CD14-positive monocyte (primary cell): ENCODE results near the gene EFNA1. TPM values are rescaled to one million over a fixed set of nuclear protein-coding genes. Genes with fewer than 3 reads are reported as not detected.

Experiments used
- DNase-seq, 3 donors: peaks; one replicate each; pipeline ENCODE4 v3.0.0-alpha.2; 2011 to 2022
- H2AFZ ChIP-seq: 2 replicates; pipeline ENCODE4 v1.6.0; 2012; ENCODE audit warnings: mild to moderate bottlenecking, low read depth, low read length, inconsistent platforms; ENCODE audit not compliant: insufficient read depth, poor library complexity, severe bottlenecking
- H3K27ac ChIP-seq, 2 donors: 1 replicate in 1 of 2; 2 replicates in 1 of 2; pipeline ENCODE4 v1.5.1; 2012 to 2013; ENCODE audit warnings: low read length in 2 of 2, control low read depth in 1 of 2, inconsistent platforms in 1 of 2, low read depth in 1 of 2, mild to moderate bottlenecking in 1 of 2
- H3K27me3 ChIP-seq, 2 donors: one replicate each; pipeline versions ENCODE4 v1.6.0 to v1.6.1; 2011 to 2013; ENCODE audit warnings: low read length in 2 of 2; ENCODE audit not compliant: control insufficient read depth in 2 of 2, insufficient read depth in 2 of 2
- H3K36me3 ChIP-seq, 2 donors: replicated peaks in 1 of 2; 1 replicate in 1 of 2; 2 replicates in 1 of 2; pipeline versions ENCODE4 v1.5.1 to v1.6.1; 2012 to 2013; ENCODE audit warnings: low read length in 2 of 2, control low read depth in 1 of 2, inconsistent platforms in 1 of 2, mild to moderate bottlenecking in 1 of 2; ENCODE audit not compliant: insufficient read depth in 2 of 2, control insufficient read depth in 1 of 2
- H3K4me1 ChIP-seq, 2 donors: 1 replicate in 1 of 2; 2 replicates in 1 of 2; pipeline versions ENCODE4 v1.5.1 to v1.6.1; 2012 to 2013; ENCODE audit warnings: low read length in 2 of 2, control low read depth in 1 of 2, inconsistent platforms in 1 of 2, mild to moderate bottlenecking in 1 of 2, moderate library complexity in 1 of 2; ENCODE audit not compliant: insufficient read depth in 2 of 2, control insufficient read depth in 1 of 2
- H3K4me2 ChIP-seq: replicated peaks from 2 replicates; pipeline ENCODE3; 2012; ENCODE audit warnings: low read length, moderate library complexity, mild to moderate bottlenecking; ENCODE audit not compliant: poor library complexity, severe bottlenecking; ENCODE audit errors: extremely low read depth
- H3K4me3 ChIP-seq, 3 experiments: fragments of 200-600 bp in 1 of 3; sonication (generic) in 1 of 3; replicated peaks in 1 of 3; 1 replicate in 2 of 3; 2 replicates in 1 of 3; pipeline ENCODE4 v1.5.1; 2011 to 2013; ENCODE audit warnings: low read length in 3 of 3, mild to moderate bottlenecking in 3 of 3, control low read depth in 2 of 3, low read depth in 2 of 3, inconsistent platforms in 1 of 3, moderate library complexity in 1 of 3
- H3K79me2 ChIP-seq: 2 replicates; pipeline ENCODE4 v1.6.0; 2012; ENCODE audit warnings: mild to moderate bottlenecking, control low read depth, inconsistent platforms, low read length, moderate library complexity; ENCODE audit not compliant: insufficient read depth
- H3K9ac ChIP-seq: 2 replicates; pipeline ENCODE4 v1.6.0; 2017; ENCODE audit warnings: low read length, mild to moderate bottlenecking; ENCODE audit not compliant: insufficient read depth, poor library complexity, severe bottlenecking
- H3K9me3 ChIP-seq, 2 donors: replicated peaks in 1 of 2; 1 replicate in 1 of 2; 2 replicates in 1 of 2; pipeline versions ENCODE4 v1.5.1 to v1.6.1; 2012 to 2013; ENCODE audit warnings: low read length in 2 of 2, control low read depth in 1 of 2; ENCODE audit not compliant: control insufficient read depth in 1 of 2, insufficient read depth in 1 of 2
- H4K20me1 ChIP-seq: 2 replicates; pipeline ENCODE4 v1.6.0; 2012; ENCODE audit warnings: mild to moderate bottlenecking, low read length, control low read depth, moderate library complexity; ENCODE audit not compliant: insufficient read depth
- H3K27ac Mint-ChIP-seq, 7 donors: one replicate each; pipeline ENCODE4 v1.8.0; 2020; ENCODE audit warnings: mild to moderate bottlenecking in 7 of 7, mixed read lengths in 7 of 7, moderate library complexity in 6 of 7, inconsistent platforms in 2 of 7
- H3K27me3 Mint-ChIP-seq, 3 donors: one replicate each; pipeline ENCODE4 v1.8.0; 2021 to 2022; ENCODE audit warnings: low read depth in 3 of 3, mild to moderate bottlenecking in 3 of 3, mixed read lengths in 3 of 3, moderate library complexity in 3 of 3, inconsistent platforms in 1 of 3
- H3K36me3 Mint-ChIP-seq, 2 donors: one replicate each; pipeline ENCODE4 v1.8.0; 2020; ENCODE audit warnings: mixed read lengths in 2 of 2, inconsistent platforms in 1 of 2, mild to moderate bottlenecking in 1 of 2
- H3K4me1 Mint-ChIP-seq: one replicate; pipeline ENCODE4 v1.8.0; 2020; ENCODE audit warnings: mild to moderate bottlenecking, mixed read lengths
- H3K4me3 Mint-ChIP-seq, 2 donors: one replicate each; pipeline ENCODE4 v1.8.0; 2020; ENCODE audit warnings: mild to moderate bottlenecking in 2 of 2, mixed read lengths in 2 of 2, moderate library complexity in 1 of 2
- H3K9me3 Mint-ChIP-seq, 7 donors: one replicate each; pipeline ENCODE4 v1.8.0; 2020 to 2022; ENCODE audit warnings: mixed read lengths in 7 of 7, mild to moderate bottlenecking in 6 of 7, moderate library complexity in 6 of 7, inconsistent platforms in 2 of 7
- CTCF ChIP-seq: fragments of 200-600 bp; IDR thresholded peaks from one replicate; pipeline ENCODE4 v1.8.0; 2022; ENCODE audit warnings: antibody characterized with exemption, mild to moderate bottlenecking
- WGBS: methylation state at CpG from one replicate; pipeline ENCODE4 v1.1.5; 2013; ENCODE audit warnings: missing lambda C conversion rate; ENCODE audit not compliant: insufficient coverage; 5-methylcytosine and 5-hydroxymethylcytosine counted together
- intact Hi-C, 2 donors: fragments of 100-400 bp; cut with micrococcal nuclease; formaldehyde crosslinking; loops; one replicate each; pipeline versions ENCODE4 v1.15.0 to v1.15.1; 2023
- polyA plus RNA-seq, 3 donors: library from polyadenylated mRNA; depleted of rRNA in 1 of 3; unstranded in 2 of 3; stranded (reverse) in 1 of 3; fragments of 300-500 nt in 2 of 3; fragments of >200 nt in 1 of 3; fragmentation: Illumina TruSeq in 2 of 3; gene quantifications; 1 replicate in 2 of 3; 2 replicates in 1 of 3; pipeline ENCODE4 v1.2.3, GENCODE V29; 2012 to 2021

Gene EFNA1
- polyA plus RNA-seq, 3 donors: 1.2 TPM; not detected in 2

DNA sequence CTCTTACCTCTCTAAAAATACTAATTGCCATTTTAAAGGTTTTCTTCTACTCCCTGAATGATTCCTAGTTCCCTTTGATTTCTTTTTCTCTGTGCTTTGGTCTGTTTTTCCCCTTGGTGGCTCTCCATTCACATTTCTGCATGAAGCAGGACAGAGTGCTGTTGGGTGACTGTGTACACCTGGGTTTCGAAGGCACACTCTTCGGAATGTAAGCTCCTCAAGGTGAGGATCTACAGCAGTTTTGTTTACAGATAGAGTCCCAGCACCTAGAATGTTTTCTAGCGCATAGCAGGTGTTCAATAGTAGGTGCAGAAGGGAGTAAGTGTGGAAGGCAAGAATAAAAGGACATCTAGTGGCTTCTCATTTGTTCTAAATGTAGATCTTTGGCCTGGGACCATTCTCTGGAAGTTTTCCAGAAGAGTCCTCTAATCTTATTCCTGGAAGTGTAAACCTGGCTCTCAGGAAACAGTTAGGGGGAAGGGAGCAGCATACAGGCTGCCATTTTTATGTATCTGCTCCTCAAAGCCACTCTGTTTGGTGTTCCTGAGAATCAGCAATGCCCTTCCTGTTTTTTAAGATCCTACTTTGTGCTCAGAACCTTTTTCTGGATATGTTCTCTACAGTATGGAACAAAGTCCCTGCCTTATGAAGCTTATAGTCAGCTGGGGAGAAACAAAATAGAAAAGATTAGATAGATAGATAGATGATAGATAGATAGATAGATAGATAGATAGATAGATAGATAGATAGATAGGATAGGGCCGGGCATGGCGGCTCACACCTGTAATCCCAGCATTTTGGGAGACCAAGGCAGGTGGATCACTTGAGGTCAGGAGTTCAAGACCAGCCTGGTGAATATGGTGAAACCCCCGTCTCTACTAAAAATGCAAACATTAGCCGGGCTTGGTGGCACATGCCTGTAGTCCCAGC lies 22.8 kb upstream of the EFNA1 start:
- H3K9ac ChIP-seq: no peak overlapping the region
- H3K4me2 ChIP-seq: no peak overlapping the region
- no peaks in the 10 kb centered on the region for H3K36me3 ChIP-seq
- Mint-ChIP-seq H3K4me3 (no peak overlapping the region), H3K27me3 (peaks cover 1 to 5% (median 1%) of the 10 kb centered on the region in 3 donors), H3K4me1 (peaks cover 37% of the 10 kb centered on the region), H3K36me3 (no peaks in the 10 kb centered on the region), H3K9me3 (peaks cover 0 to 2% (median 0%) of the 10 kb centered on the region in 7 donors), H3K27ac (no peak overlapping the region)
- DNase-seq: no peak
- no peak overlapping the region for H3K27ac ChIP-seq
- no peak overlapping the region for H3K4me3 ChIP-seq
- H3K9me3 ChIP-seq: no peaks in the 10 kb centered on the region
- WGBS: 97% methylated on average over 6 of the region's 7 CpGs
- TF ChIP-seq CTCF: no peak
- intact Hi-C loops: no loop called here
- H2AFZ ChIP-seq: no peak overlapping the region
- no peaks in the 10 kb centered on the region for H3K79me2 ChIP-seq
- H3K4me1 ChIP-seq: peaks cover 26% of the 10 kb centered on the region in 2 donors
- no peaks in the 10 kb centered on the region for H3K27me3 ChIP-seq
- H4K20me1 ChIP-seq: no peaks in the 10 kb centered on the region

- H3K79me2 ChIP-seq: no peaks in the 10 kb centered on the region
- WGBS: 60% methylated on average over 7 of the region's 7 CpGs
- H4K20me1 ChIP-seq: no peaks in the 10 kb centered on the region
- H3K9me3 ChIP-seq: no peaks in the 10 kb centered on the region
- no peak for TF ChIP-seq CTCF
- H3K36me3 ChIP-seq: no peaks in the 10 kb centered on the region
- Mint-ChIP-seq H3K36me3 (no peaks in the 10 kb centered on the region), H3K4me3 (no peak overlapping the region), H3K4me1 (peaks cover 37% of the 10 kb centered on the region), H3K27me3 (peaks cover 0 to 5% (median 2%) of the 10 kb centered on the region in 3 donors), H3K9me3 (peaks cover 0 to 2% (median 0%) of the 10 kb centered on the region in 7 donors), H3K27ac (peak overlapping the region in 1 of 7 donors; percentile 43)
- H3K27ac ChIP-seq: no peak overlapping the region
- no peak for DNase-seq
- H3K4me2 ChIP-seq: no peak overlapping the region
- H3K4me1 ChIP-seq: peaks cover 26% of the 10 kb centered on the region in 2 donors
- H3K9ac ChIP-seq: no peak overlapping the region
- H2AFZ ChIP-seq: no peak overlapping the region
- no peaks in the 10 kb centered on the region for H3K27me3 ChIP-seq
- no peak overlapping the region for H3K4me3 ChIP-seq
- intact Hi-C loops: no loop called here
Measured at GRCh38 chr1:155105604-155106011, 22.1 kb upstream of the EFNA1 start.
